Thoracic aorta (tissue), 2 donors: ENCODE measurements around the gene PLA2G4C. TPM values are rescaled to one million over a fixed set of nuclear protein-coding genes. Genes with fewer than 3 reads are reported as not detected.

Source experiments
- ATAC-seq: fragments of 150-250 bp; one replicate; pipeline ENCODE4 v1.8.0; 2017; ENCODE audit warnings: low read depth; ENCODE audit not compliant: insufficient number of reproducible peaks, low FRiP score
- DNase-seq: peaks from one replicate; pipeline ENCODE4 v3.0.0-alpha.2; 2020; ENCODE audit warnings: low spot score
- H3K27ac ChIP-seq, 2 donors: fragments of 200-600 bp; sonication (generic); 1 replicate in 1 of 2; 2 replicates in 1 of 2; pipeline ENCODE4 v1.5.1; 2016; ENCODE audit warnings: mild to moderate bottlenecking in 2 of 2, moderate library complexity in 2 of 2
- H3K27me3 ChIP-seq: fragments of 200-600 bp; sonication (generic); replicated peaks from 2 replicates; pipeline ENCODE4 v1.6.0; 2016; ENCODE audit warnings: mild to moderate bottlenecking; ENCODE audit not compliant: insufficient read depth
- H3K36me3 ChIP-seq: fragments of 200-600 bp; sonication (generic); one replicate; pipeline ENCODE4 v1.5.1; 2016
- H3K4me1 ChIP-seq, 2 donors: fragments of 200-600 bp; sonication (generic); 1 replicate in 1 of 2; 2 replicates in 1 of 2; pipeline versions ENCODE4 v1.5.1 to v1.6.0; 2016; ENCODE audit warnings: low read depth in 2 of 2, mild to moderate bottlenecking in 1 of 2; ENCODE audit not compliant: control insufficient read depth in 1 of 2
- H3K4me3 ChIP-seq: fragments of 200-600 bp; sonication (generic); 2 replicates; pipeline ENCODE4 v1.5.1; 2016; ENCODE audit warnings: mild to moderate bottlenecking
- H3K9me3 ChIP-seq: fragments of 200-600 bp; sonication (generic); 2 replicates; pipeline ENCODE4 v1.5.1; 2016
- total RNA-seq, 2 donors: library from RNA; depleted of rRNA; stranded (reverse); fragments of >200 nt; gene quantifications; one replicate each; pipeline versions ENCODE4 v1.1.0 to v1.2.3, GENCODE V29; 2016
- TF ChIP-seq, protein P1 (sequence below): fragments of 200-600 bp; sonication (generic); IDR thresholded peaks from one replicate; pipeline ENCODE4 v1.5.1; 2019; ENCODE audit warnings: antibody characterized with exemption

PLA2G4C gene
- total RNA-seq, 2 donors from 2014 or later: 24.2 to 35.9 TPM

- H3K27me3 ChIP-seq: no peaks in the 10 kb centered on the region
- H3K4me3 ChIP-seq: no peak overlapping the region
- DNase-seq (no peak), ATAC-seq (no peak)
- TF ChIP-seq, protein P1, sequence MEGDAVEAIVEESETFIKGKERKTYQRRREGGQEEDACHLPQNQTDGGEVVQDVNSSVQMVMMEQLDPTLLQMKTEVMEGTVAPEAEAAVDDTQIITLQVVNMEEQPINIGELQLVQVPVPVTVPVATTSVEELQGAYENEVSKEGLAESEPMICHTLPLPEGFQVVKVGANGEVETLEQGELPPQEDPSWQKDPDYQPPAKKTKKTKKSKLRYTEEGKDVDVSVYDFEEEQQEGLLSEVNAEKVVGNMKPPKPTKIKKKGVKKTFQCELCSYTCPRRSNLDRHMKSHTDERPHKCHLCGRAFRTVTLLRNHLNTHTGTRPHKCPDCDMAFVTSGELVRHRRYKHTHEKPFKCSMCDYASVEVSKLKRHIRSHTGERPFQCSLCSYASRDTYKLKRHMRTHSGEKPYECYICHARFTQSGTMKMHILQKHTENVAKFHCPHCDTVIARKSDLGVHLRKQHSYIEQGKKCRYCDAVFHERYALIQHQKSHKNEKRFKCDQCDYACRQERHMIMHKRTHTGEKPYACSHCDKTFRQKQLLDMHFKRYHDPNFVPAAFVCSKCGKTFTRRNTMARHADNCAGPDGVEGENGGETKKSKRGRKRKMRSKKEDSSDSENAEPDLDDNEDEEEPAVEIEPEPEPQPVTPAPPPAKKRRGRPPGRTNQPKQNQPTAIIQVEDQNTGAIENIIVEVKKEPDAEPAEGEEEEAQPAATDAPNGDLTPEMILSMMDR: no peak
- H3K9me3 ChIP-seq: no peaks in the 10 kb centered on the region
- H3K27ac ChIP-seq: no peak overlapping the region
- no peaks in the 10 kb centered on the region for H3K36me3 ChIP-seq
- no peaks in the 10 kb centered on the region for H3K4me1 ChIP-seq
Observed at GRCh38 chr19:48135411-48135810, 24.8 kb upstream of the PLA2G4C start.

- TF ChIP-seq, protein P1: no peak
- DNase-seq (no peak), ATAC-seq (no peak)
- H3K4me3 ChIP-seq: no peak overlapping the region
- H3K27ac ChIP-seq: no peak overlapping the region
- no peaks in the 10 kb centered on the region for H3K36me3 ChIP-seq
- no peaks in the 10 kb centered on the region for H3K27me3 ChIP-seq
- H3K4me1 ChIP-seq: no peaks in the 10 kb centered on the region
- H3K9me3 ChIP-seq: no peaks in the 10 kb centered on the region
Observed at GRCh38 chr19:48133094-48133493, 22.5 kb upstream of the PLA2G4C start.

DNA sequence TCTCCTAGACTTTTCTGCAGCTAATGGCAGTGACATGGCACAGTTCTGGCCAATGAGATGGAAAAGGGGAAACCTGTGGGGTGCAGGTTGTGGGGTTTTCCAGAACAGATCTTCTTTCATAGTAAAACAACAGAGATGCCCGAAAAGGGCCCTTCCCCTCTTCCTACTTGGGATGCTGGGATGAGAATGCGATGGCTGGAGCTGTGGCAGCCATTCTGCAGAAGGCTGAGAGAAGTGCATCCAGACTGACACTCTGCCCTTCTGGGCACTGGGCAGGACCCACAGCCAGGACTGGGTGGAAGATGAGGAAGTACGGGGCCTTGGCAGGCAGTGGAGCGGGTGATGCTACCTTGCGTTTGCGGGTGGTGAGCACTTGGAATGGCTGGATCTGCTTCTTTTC is 16.9 kb upstream of the PLA2G4C start:
- no peak for ATAC-seq

DNA sequence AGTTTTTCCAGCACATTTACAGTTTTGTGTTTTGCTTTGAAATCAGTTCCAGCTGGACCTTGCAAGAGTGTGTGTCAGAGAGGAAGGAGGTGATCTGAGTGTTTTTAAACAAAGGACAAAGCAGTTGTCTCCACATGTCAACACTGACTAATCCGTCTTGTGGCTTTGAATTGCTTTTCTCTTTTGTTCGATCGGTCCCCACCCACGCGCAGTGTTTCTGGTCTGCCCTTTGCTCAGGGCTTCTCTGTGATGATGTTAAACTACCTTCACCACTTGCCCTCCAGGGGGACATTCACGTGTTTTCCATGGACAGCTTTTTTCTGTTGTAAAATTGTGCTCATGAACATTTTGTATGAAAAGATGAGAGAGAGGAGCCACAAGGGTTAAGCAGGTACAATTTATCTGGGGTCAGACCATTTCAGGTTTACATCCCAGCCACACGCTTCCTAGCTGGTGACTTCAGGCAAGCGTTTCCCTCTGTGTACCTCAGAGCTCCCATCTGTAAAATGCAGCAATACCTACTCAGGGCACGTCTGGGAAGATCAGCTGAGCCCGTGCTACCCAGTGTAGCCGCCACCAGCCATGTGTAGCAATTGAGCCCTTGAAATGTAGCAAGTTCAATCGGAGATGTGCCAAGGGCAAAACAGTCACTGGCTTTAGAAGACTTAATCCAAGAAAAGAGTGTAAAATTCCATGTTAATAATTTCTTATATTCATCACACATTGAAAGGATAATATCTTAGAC is 13.5 kb upstream of the PLA2G4C start:
- Histone ChIP-seq H3K4me1 (no peaks in the 10 kb centered on the region), H3K4me3 (no peak overlapping the region), H3K27ac (no peak overlapping the region), H3K9me3 (no peaks in the 10 kb centered on the region), H3K27me3 (no peaks in the 10 kb centered on the region), H3K36me3 (peaks cover 4% of the 10 kb centered on the region)
- DNase-seq (no peak), ATAC-seq (no peak)
- TF ChIP-seq, protein P1: no peak

More for the DNA sequence above, 16.9 kb upstream of the PLA2G4C start:
- Histone ChIP-seq H3K4me1 (no peaks in the 10 kb centered on the region), H3K27me3 (no peaks in the 10 kb centered on the region), H3K9me3 (no peaks in the 10 kb centered on the region), H3K36me3 (peaks cover 4% of the 10 kb centered on the region), H3K27ac (no peak overlapping the region), H3K4me3 (no peak overlapping the region)
- TF ChIP-seq, protein P1: no peak
- no peak for DNase-seq

GRCh38 chr19:48122421-48122820 is 11.8 kb upstream of the PLA2G4C start:
- Histone ChIP-seq H3K36me3 (no peaks in the 10 kb centered on the region), H3K4me3 (no peak overlapping the region), H3K27me3 (no peaks in the 10 kb centered on the region), H3K27ac (no peak overlapping the region), H3K9me3 (no peaks in the 10 kb centered on the region), H3K4me1 (no peaks in the 10 kb centered on the region)
- no peak for DNase-seq
- ATAC-seq: no peak
- TF ChIP-seq, protein P1: no peak
